Rectal smooth muscle tissue (tissue), 1 donor: ENCODE results near the gene DEDD2.

Experiments
- H3K27ac ChIP-seq: one replicate; pipeline ENCODE4 v1.7.0; 2013; ENCODE audit warnings: low read depth, low read length, inconsistent platforms
- H3K27me3 ChIP-seq: one replicate; pipeline ENCODE4 v1.7.0; 2013; ENCODE audit warnings: low read length; ENCODE audit not compliant: control insufficient read depth, insufficient read depth
- H3K36me3 ChIP-seq: one replicate; pipeline ENCODE4 v1.7.0; 2013; ENCODE audit warnings: low read length; ENCODE audit not compliant: control insufficient read depth, insufficient read depth
- H3K4me1 ChIP-seq: one replicate; pipeline ENCODE4 v1.7.0; 2013; ENCODE audit warnings: low read length; ENCODE audit not compliant: control insufficient read depth, insufficient read depth
- H3K4me3 ChIP-seq: one replicate; pipeline ENCODE4 v1.7.0; 2013; ENCODE audit warnings: low read length
- H3K9ac ChIP-seq: one replicate; pipeline ENCODE4 v1.7.0; 2013; ENCODE audit warnings: low read length

The DEDD2 gene

GRCh38 chr19:42161616-42162263, 55.7 kb downstream of the DEDD2 start:
- no peaks in the 10 kb centered on the region for H3K4me1 ChIP-seq
- no peak overlapping the region for H3K27ac ChIP-seq
- no peaks in the 10 kb centered on the region for H3K36me3 ChIP-seq
- peaks cover 3% of the 10 kb centered on the region for H3K27me3 ChIP-seq
- no peak overlapping the region for H3K9ac ChIP-seq
- no peak overlapping the region for H3K4me3 ChIP-seq

GRCh38 chr19:42159942-42160341, 57.5 kb downstream of the DEDD2 start:
- H3K36me3 ChIP-seq, result no peaks in the 10 kb centered on the region
- H3K27me3 ChIP-seq, result peaks cover 4% of the 10 kb centered on the region
- H3K4me3 ChIP-seq, result no peak overlapping the region
- no peak overlapping the region for H3K27ac ChIP-seq
- H3K4me1 ChIP-seq, result no peaks in the 10 kb centered on the region
- no peak overlapping the region for H3K9ac ChIP-seq

GRCh38 chr19:42158926-42159325, 58.6 kb downstream of the DEDD2 start:
- peaks cover 8% of the 10 kb centered on the region for H3K27me3 ChIP-seq

GRCh38 chr19:42156571-42156970, 60.9 kb downstream of the DEDD2 start:
- no peak overlapping the region for H3K27ac ChIP-seq
- H3K27me3 ChIP-seq, result peaks cover 25% of the 10 kb centered on the region
- no peak overlapping the region for H3K9ac ChIP-seq
- no peaks in the 10 kb centered on the region for H3K36me3 ChIP-seq
- H3K4me1 ChIP-seq, result no peaks in the 10 kb centered on the region
- no peak overlapping the region for H3K4me3 ChIP-seq

More at GRCh38 chr19:42158926-42159325, 58.6 kb downstream of the DEDD2 start:
- no peak overlapping the region for H3K4me3 ChIP-seq
- no peak overlapping the region for H3K27ac ChIP-seq
- no peaks in the 10 kb centered on the region for H3K4me1 ChIP-seq
- H3K9ac ChIP-seq, result no peak overlapping the region
- H3K36me3 ChIP-seq, result no peaks in the 10 kb centered on the region

GRCh38 chr19:42155796-42156195, 61.7 kb downstream of the DEDD2 start:
- no peaks in the 10 kb centered on the region for H3K36me3 ChIP-seq
- no peak overlapping the region for H3K27ac ChIP-seq
- H3K9ac ChIP-seq, result no peak overlapping the region
- peaks cover 30% of the 10 kb centered on the region for H3K27me3 ChIP-seq
- no peaks in the 10 kb centered on the region for H3K4me1 ChIP-seq
- no peak overlapping the region for H3K4me3 ChIP-seq

GRCh38 chr19:42154471-42155323, 62.8 kb downstream of the DEDD2 start:
- Histone ChIP-seq H3K27ac (no peak overlapping the region), H3K4me1 (no peaks in the 10 kb centered on the region), H3K4me3 (no peak overlapping the region), H3K36me3 (no peaks in the 10 kb centered on the region), H3K27me3 (peaks cover 31% of the 10 kb centered on the region), H3K9ac (no peak overlapping the region)

GRCh38 chr19:42153672-42154433, 63.6 kb downstream of the DEDD2 start:
- Histone ChIP-seq H3K36me3 (no peaks in the 10 kb centered on the region), H3K27me3 (peaks cover 36% of the 10 kb centered on the region), H3K9ac (no peak overlapping the region), H3K27ac (no peak overlapping the region), H3K4me1 (no peaks in the 10 kb centered on the region), H3K4me3 (no peak overlapping the region)

GRCh38 chr19:42152910-42153671, 64.4 kb downstream of the DEDD2 start:
- Histone ChIP-seq H3K36me3 (no peaks in the 10 kb centered on the region), H3K27me3 (peaks cover 36% of the 10 kb centered on the region), H3K27ac (no peak overlapping the region), H3K4me1 (no peaks in the 10 kb centered on the region), H3K9ac (no peak overlapping the region), H3K4me3 (no peak overlapping the region)

GRCh38 chr19:42151782-42152684, 65.4 kb downstream of the DEDD2 start:
- H3K27me3 ChIP-seq, result peaks cover 36% of the 10 kb centered on the region
- H3K4me3 ChIP-seq, result no peak overlapping the region
- no peak overlapping the region for H3K9ac ChIP-seq
- H3K4me1 ChIP-seq, result no peaks in the 10 kb centered on the region
- no peak overlapping the region for H3K27ac ChIP-seq
- H3K36me3 ChIP-seq, result no peaks in the 10 kb centered on the region

GRCh38 chr19:42150911-42151361, 66.5 kb downstream of the DEDD2 start:
- H3K4me1 ChIP-seq, result no peaks in the 10 kb centered on the region
- H3K9ac ChIP-seq, result no peak overlapping the region
- H3K4me3 ChIP-seq, result no peak overlapping the region
- H3K36me3 ChIP-seq, result no peaks in the 10 kb centered on the region
- peaks cover 36% of the 10 kb centered on the region for H3K27me3 ChIP-seq
- no peak overlapping the region for H3K27ac ChIP-seq

GRCh38 chr19:42150364-42150763, 67.1 kb downstream of the DEDD2 start:
- Histone ChIP-seq H3K4me3 (no peak overlapping the region), H3K27me3 (peaks cover 36% of the 10 kb centered on the region)

More at GRCh38 chr19:42150364-42150763, 67.1 kb downstream of the DEDD2 start:
- Histone ChIP-seq H3K36me3 (no peaks in the 10 kb centered on the region), H3K9ac (no peak overlapping the region), H3K27ac (no peak overlapping the region), H3K4me1 (no peaks in the 10 kb centered on the region)
